A549 (cell line): ENCODE results near the gene GGACT. TPM values are rescaled to one million over a fixed set of nuclear protein-coding genes. Genes with fewer than 3 reads are reported as not detected.
A peak's percentile ranks its signal among the peaks of the same experiment; 100 is the strongest.

Experiments used
- ATAC-seq, 2 experiments: fragments of 200-7000 bp in 1 of 2; fragments of >200 bp in 1 of 2; cut with Nextera tagmentation in 1 of 2; cut with Tn5 transposase in 1 of 2; 3 replicates each; pipeline versions ENCODE4 v1.8.0 to v1.9.1; 2018 to 2020; ENCODE audit warnings: mild to moderate bottlenecking in 1 of 2, moderate library complexity in 1 of 2
- CTCF ChIA-PET: fragments of 300-600 bp; sonication (Branson Sonifier 250); formaldehyde crosslinking; extraction: SDS; loops from one replicate; lab custom pipeline; 2021; ENCODE audit warnings: antibody characterized with exemption, inconsistent platforms; lab: Yijun Ruan, JAX
- POLR2A ChIA-PET: fragments of 350-600 bp; formaldehyde crosslinking; extraction: SDS; loops from one replicate; lab custom pipeline; 2021; ENCODE audit warnings: antibody characterized with exemption, inconsistent platforms; lab: Yijun Ruan, JAX
- DNase-seq, 2 experiments: peaks; one replicate each; pipeline versions ENCODE4 v3.0.0 to v3.0.0-alpha.2; 2011 to 2016; ENCODE audit warnings: low read depth in 1 of 2, low spot score in 1 of 2
- FAIRE-seq: peaks from 2 replicates; lab custom pipeline; 2011; peaks lifted over from hg19 to GRCh38; lab: Jason Lieb, UNC
- H3K27ac ChIP-seq, 2 experiments: fragments of >200 bp; sonication (Bioruptor Twin); formaldehyde crosslinking; 3 replicates each; pipeline ENCODE4 v1.5.1; 2016 to 2017
- H3K4me1 ChIP-seq: fragments of >200 bp; sonication (Bioruptor Twin); formaldehyde crosslinking; 3 replicates; pipeline ENCODE4 v1.6.1; 2016
- H3K4me2 ChIP-seq: fragments of >200 bp; sonication (Bioruptor Twin); formaldehyde crosslinking; 3 replicates; pipeline ENCODE4 v1.6.1; 2016
- H3K4me3 ChIP-seq: fragments of >200 bp; sonication (Bioruptor Twin); formaldehyde crosslinking; 3 replicates; pipeline ENCODE4 v1.5.1; 2016
- H3K9me3 ChIP-seq: fragments of >200 bp; sonication (Bioruptor Twin); formaldehyde crosslinking; 3 replicates; pipeline ENCODE4 v1.6.1; 2016
- CBX8 ChIP-seq: fragments of 200-600 bp; sonication (generic); IDR thresholded peaks from 2 replicates; pipeline ENCODE4 v1.6.1; 2016
- CHD2 ChIP-seq: fragments of 150-350 bp; IDR thresholded peaks from 2 replicates; pipeline ENCODE4 v1.6.1; 2014; ENCODE audit warnings: low read length; ENCODE audit not compliant: partially characterized antibody
- EP300 ChIP-seq, 2 experiments: fragments of >200 bp; sonication (Bioruptor Twin); formaldehyde crosslinking; IDR thresholded peaks; 2 replicates in 1 of 2; 3 replicates in 1 of 2; pipeline ENCODE4 v1.6.1; 2016 to 2017
- FOSL2 ChIP-seq, 2 experiments: fragments of 450-650 bp in 1 of 2; fragments of >200 bp in 1 of 2; sonication (Bioruptor Twin) in 1 of 2; formaldehyde crosslinking; IDR thresholded peaks; 2 replicates each; pipeline versions ENCODE4 v1.5.0 to v1.6.1; 2016 to 2020; ENCODE audit warnings: mild to moderate bottlenecking in 1 of 2, moderate library complexity in 1 of 2
- FOXS1 ChIP-seq: fragments of 250-450 bp; sonication (Bioruptor Pico); IDR thresholded peaks from 2 replicates; pipeline ENCODE4 v1.5.0; 2020; ENCODE audit warnings: mild to moderate bottlenecking, moderate library complexity
- HOXB5 ChIP-seq: fragments of 250-450 bp; sonication (Bioruptor Pico); IDR thresholded peaks from 2 replicates; pipeline ENCODE4 v1.5.0; 2020; ENCODE audit warnings: mild to moderate bottlenecking, moderate library complexity
- JUN ChIP-seq, 2 experiments: fragments of >200 bp; sonication (Bioruptor Twin); formaldehyde crosslinking; IDR thresholded peaks; 2 replicates in 1 of 2; 3 replicates in 1 of 2; pipeline ENCODE4 v1.6.1; 2016 to 2017
- KDM1A ChIP-seq: fragments of 200-600 bp; sonication (generic); IDR thresholded peaks from 2 replicates; pipeline ENCODE4 v1.6.1; 2016; ENCODE audit warnings: low read depth, mild to moderate bottlenecking
- KDM5A ChIP-seq: fragments of 200-600 bp; sonication (generic); IDR thresholded peaks from 2 replicates; pipeline ENCODE4 v1.6.1; 2016; ENCODE audit warnings: antibody characterized with exemption, mild to moderate bottlenecking
- MAFK ChIP-seq: fragments of 450-650 bp; IDR thresholded peaks from 2 replicates; pipeline ENCODE4 v1.6.1; 2014; ENCODE audit not compliant: partially characterized antibody
- NFE2L2 ChIP-seq: fragments of 150-350 bp; conservative IDR thresholded peaks from 2 replicates; pipeline ENCODE4 v1.6.1; 2014; ENCODE audit warnings: low read length
- POLR2AphosphoS2 ChIP-seq: conservative IDR thresholded peaks from 2 replicates; pipeline ENCODE4 v1.6.1; 2012; ENCODE audit warnings: low read length, improper control_type of control experiment, inconsistent platforms
- RFX5 ChIP-seq: fragments of 450-650 bp; IDR thresholded peaks from 2 replicates; pipeline ENCODE4 v1.7.1; 2014; ENCODE audit warnings: antibody characterized with exemption, mild to moderate bottlenecking, moderate library complexity
- SREBF2 ChIP-seq: fragments of 450-650 bp; IDR thresholded peaks from 2 replicates; pipeline ENCODE4 v1.6.1; 2014; ENCODE audit warnings: mild to moderate bottlenecking, moderate library complexity
- TFCP2L1 ChIP-seq: fragments of 250-450 bp; sonication (Bioruptor Pico); IDR thresholded peaks from 2 replicates; pipeline ENCODE4 v1.5.0; 2021; ENCODE audit warnings: mild to moderate bottlenecking
- WGBS: methylation state at CpG from one replicate; pipeline ENCODE4 v1.1.6; 2017; ENCODE audit errors: missing lambda C conversion rate; 5-methylcytosine and 5-hydroxymethylcytosine counted together
- polyA plus RNA-seq, 4 experiments: library from polyadenylated mRNA; depleted of rRNA in 3 of 4; stranded (reverse); fragments of >200 nt; fragmentation: RNase III in 1 of 4; extraction: RNeasy Plus Mini Kit Qiagen cat#74134 plus additional on column Dnase treatment in 1 of 4; gene quantifications; 2 replicates in 3 of 4; 3 replicates in 1 of 4; pipeline ENCODE4 v1.2.3, GENCODE V29; 2011 to 2017
- TF ChIP-seq, protein P1 (sequence below): IDR thresholded peaks from 2 replicates; pipeline ENCODE4 v1.6.1; 2012
- TF ChIP-seq, protein P2 (sequence below): fragments of 200-600 bp; sonication (generic); IDR thresholded peaks from 2 replicates; pipeline ENCODE4 v1.6.1; 2016; ENCODE audit warnings: antibody characterized with exemption, mild to moderate bottlenecking, moderate library complexity
- TF ChIP-seq, protein P3 (sequence below): fragments of 450-650 bp; IDR thresholded peaks from 2 replicates; pipeline ENCODE4 v1.6.1; 2014; ENCODE audit warnings: antibody characterized with exemption
- TF ChIP-seq, protein P4 (sequence below): IDR thresholded peaks from 2 replicates; pipeline ENCODE4 v1.6.1; 2012
- TF ChIP-seq, protein P5 (sequence below): fragments of 250-450 bp; sonication (Bioruptor Pico); IDR thresholded peaks from 2 replicates; pipeline ENCODE4 v1.5.0; 2021; ENCODE audit warnings: mild to moderate bottlenecking, moderate library complexity, borderline replicate concordance

The GGACT gene
- polyA plus RNA-seq, 2 of the 4 experiments (the other 2 are of a cell fraction), result 2.7 to 8.6 TPM

DNA sequence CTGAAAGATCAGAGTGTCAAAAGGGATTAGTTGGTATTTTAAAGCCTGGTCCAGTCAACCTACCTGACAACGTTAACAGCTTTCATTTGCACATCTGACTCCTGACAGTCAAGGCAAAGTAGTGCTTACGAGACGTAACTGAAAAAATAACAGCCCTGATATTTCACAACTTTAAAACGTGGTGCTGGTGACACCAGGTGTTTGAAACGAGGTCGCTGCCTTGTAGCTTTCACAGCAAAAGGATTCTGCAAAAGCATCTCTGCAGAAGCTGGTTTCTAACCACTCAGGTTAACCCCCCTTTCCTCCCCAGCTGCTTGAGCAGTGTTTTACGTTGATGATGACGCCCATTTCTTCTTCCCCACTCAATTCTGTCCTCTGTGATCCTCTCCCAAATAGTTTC, 23.3 kb downstream of the GGACT start:
- H3K4me3 ChIP-seq, result no peak overlapping the region
- no peaks in the 10 kb centered on the region for H3K9me3 ChIP-seq
- no peak for TF ChIP-seq EP300 (IDR thresholded peaks at IDR 0.05)
- TF ChIP-seq, all 56 proteins: peak for 0
- peaks cover 10% of the 10 kb centered on the region; the same call in 2 of the 3 replicates for H3K4me1 ChIP-seq
- no peak overlapping the region for H3K4me2 ChIP-seq
- ChIA-PET POLR2A (no interaction called here), CTCF (no interaction called here)
- DNase-seq (no peak), FAIRE-seq (no peak), ATAC-seq (no peak)
- WGBS, result 67% methylated on average over 8 of the region's 8 CpGs
- H3K27ac ChIP-seq, result no peak overlapping the region

DNA sequence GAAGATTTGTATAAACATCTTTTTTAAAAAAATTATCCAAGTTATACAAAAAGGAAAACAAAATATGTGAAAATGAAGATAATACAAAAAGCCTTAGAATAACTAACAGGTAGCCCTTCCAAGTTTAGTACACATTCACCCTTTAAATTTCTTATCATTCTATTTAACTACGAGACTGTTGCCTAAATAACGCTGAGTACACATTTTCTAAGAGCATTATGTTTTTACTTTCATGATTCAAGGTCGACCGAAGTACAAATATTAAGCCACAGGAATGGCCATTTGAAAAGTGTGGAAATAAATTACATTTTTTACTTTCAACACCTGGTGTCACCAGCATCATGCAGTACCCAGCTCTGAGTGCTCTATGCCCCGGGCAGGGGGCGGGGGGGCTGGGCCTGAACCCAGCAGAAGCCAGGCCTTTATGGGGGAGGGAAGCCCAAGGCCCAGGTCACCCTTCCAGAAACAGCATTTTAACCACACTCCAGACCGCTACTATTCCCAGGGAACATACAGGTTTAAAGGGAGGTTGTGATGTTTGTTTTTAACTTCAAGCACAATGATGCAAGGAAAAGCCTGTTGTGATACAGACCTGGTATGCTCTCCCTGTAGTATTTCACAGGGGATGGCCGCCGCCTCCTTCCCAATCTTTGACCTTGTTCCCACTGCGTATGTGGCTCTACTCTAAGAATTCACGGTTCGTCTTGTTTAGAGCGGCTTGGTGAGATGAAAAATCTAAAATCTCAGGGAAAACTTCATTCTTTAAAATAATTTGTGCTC, 24.0 kb downstream of the GGACT start:
- POLR2A ChIA-PET, result no interaction called here
- no peak for FAIRE-seq
- WGBS, result 84% methylated on average over 11 of the region's 13 CpGs

DNA sequence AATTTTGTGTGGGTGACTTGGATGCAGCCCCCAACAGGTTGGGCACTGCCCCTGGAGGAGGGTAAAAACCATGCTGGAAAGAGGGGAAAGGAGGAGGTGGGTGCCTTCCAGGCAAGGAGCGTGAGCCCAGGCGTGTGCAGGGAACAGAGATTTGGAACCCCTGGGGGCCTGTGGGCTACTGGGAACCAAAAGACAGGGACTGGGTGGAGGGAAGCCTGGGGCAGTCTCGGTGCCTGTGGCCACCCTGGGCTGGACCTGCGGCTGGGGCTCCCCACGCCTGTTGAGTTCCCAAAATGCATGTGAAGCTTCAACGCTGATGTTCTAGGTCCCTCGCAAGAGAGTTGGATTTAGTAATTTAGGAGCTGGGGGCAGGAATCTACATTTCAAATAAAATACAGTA, 24.8 kb downstream of the GGACT start:
- POLR2A ChIA-PET, result no interaction called here
- FAIRE-seq, result no peak
- no peak for DNase-seq
- no peak overlapping the region for H3K4me2 ChIP-seq
- TF ChIP-seq, protein P1, sequence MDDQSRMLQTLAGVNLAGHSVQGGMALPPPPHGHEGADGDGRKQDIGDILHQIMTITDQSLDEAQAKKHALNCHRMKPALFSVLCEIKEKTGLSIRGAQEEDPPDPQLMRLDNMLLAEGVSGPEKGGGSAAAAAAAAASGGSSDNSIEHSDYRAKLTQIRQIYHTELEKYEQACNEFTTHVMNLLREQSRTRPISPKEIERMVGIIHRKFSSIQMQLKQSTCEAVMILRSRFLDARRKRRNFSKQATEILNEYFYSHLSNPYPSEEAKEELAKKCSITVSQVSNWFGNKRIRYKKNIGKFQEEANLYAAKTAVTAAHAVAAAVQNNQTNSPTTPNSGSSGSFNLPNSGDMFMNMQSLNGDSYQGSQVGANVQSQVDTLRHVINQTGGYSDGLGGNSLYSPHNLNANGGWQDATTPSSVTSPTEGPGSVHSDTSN, result no peak
- TF ChIP-seq KDM5A, result no peak
- no peak for TF ChIP-seq TFCP2L1 (CRISPR knock-in tag)
- no peak for TF ChIP-seq JUN (IDR thresholded peaks at IDR 0.05)
- H3K4me1 ChIP-seq, result peaks cover 10% of the 10 kb centered on the region; the same call in 2 of the 3 replicates
- 91% methylated on average over 7 of the region's 7 CpGs for WGBS
- CTCF ChIA-PET, result interaction anchor here (1.1 kb wide), 1 partner anchor 9 kb away, joined by 4 read pairs; no protein-coding TSS in a partner anchor
- H3K4me3 ChIP-seq, result no peak overlapping the region
- no peaks in the 10 kb centered on the region for H3K9me3 ChIP-seq
- ATAC-seq, result no peak
- no peak overlapping the region for H3K27ac ChIP-seq

More for the DNA sequence above, 24.0 kb downstream of the GGACT start:
- H3K4me1 ChIP-seq, result peaks cover 10% of the 10 kb centered on the region; the same call in 2 of the 3 replicates
- CTCF ChIA-PET, result interaction anchor here (1.1 kb wide), 1 partner anchor 8 kb away, joined by 4 read pairs; no protein-coding TSS in a partner anchor
- no peaks in the 10 kb centered on the region for H3K9me3 ChIP-seq
- H3K4me2 ChIP-seq, result no peak overlapping the region
- no peak overlapping the region for H3K4me3 ChIP-seq
- no peak overlapping the region for H3K27ac ChIP-seq
- ATAC-seq, result no peak
- no peak for TF ChIP-seq CHD2
- no peak for TF ChIP-seq POLR2AphosphoS2
- TF ChIP-seq NFE2L2, result no peak
- TF ChIP-seq, protein P2, sequence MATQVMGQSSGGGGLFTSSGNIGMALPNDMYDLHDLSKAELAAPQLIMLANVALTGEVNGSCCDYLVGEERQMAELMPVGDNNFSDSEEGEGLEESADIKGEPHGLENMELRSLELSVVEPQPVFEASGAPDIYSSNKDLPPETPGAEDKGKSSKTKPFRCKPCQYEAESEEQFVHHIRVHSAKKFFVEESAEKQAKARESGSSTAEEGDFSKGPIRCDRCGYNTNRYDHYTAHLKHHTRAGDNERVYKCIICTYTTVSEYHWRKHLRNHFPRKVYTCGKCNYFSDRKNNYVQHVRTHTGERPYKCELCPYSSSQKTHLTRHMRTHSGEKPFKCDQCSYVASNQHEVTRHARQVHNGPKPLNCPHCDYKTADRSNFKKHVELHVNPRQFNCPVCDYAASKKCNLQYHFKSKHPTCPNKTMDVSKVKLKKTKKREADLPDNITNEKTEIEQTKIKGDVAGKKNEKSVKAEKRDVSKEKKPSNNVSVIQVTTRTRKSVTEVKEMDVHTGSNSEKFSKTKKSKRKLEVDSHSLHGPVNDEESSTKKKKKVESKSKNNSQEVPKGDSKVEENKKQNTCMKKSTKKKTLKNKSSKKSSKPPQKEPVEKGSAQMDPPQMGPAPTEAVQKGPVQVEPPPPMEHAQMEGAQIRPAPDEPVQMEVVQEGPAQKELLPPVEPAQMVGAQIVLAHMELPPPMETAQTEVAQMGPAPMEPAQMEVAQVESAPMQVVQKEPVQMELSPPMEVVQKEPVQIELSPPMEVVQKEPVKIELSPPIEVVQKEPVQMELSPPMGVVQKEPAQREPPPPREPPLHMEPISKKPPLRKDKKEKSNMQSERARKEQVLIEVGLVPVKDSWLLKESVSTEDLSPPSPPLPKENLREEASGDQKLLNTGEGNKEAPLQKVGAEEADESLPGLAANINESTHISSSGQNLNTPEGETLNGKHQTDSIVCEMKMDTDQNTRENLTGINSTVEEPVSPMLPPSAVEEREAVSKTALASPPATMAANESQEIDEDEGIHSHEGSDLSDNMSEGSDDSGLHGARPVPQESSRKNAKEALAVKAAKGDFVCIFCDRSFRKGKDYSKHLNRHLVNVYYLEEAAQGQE, result no peak
- no peak for TF ChIP-seq FOSL2 (IDR thresholded peaks at IDR 0.05)
- no peak for TF ChIP-seq FOSL2 (CRISPR knock-in tag; IDR thresholded peaks at IDR 0.05)
- peak; percentile 47 for TF ChIP-seq MAFK
- no peak for DNase-seq

DNA sequence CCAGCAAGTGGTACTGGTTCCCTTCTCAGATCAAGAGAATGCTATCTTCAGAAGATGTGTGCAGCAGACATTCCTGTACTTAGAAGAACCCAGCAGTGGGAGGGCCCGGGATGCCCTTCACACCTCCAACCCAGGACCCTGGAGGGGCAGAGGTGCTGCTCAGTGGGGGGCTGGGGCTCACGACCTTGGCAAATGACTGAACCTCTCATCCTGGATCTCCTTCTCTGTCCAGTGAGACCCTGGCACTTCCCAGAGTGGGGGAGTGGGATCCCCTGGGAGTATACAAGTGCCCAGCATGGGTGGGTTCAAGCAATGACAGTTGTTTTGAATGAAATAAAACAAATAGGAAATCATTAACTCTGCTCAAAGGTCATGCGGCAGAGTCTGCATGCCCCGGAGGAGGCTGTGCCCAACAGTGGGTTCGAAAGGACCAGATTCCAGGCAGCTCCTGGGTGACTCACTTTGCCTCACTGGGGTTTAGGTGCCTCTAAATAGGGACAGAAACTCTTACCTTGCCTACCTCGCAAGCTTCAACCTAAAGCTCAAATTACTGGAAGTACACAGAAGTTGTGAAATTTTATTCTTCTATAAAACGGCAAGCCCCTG, 26.9 kb downstream of the GGACT start:
- POLR2A ChIA-PET, result no interaction called here
- Histone ChIP-seq H3K4me2 (peak overlapping the region; percentile 33; the same call in 1 of the 3 replicates), H3K9me3 (no peaks in the 10 kb centered on the region), H3K4me3 (no peak overlapping the region)
- FAIRE-seq, result no peak
- DNase-seq, result no peak
- TF ChIP-seq FOXS1 (no peak), SREBF2 (no peak), KDM1A (no peak), FOSL2 (IDR thresholded peaks at IDR 0.05) (no peak), FOSL2 (CRISPR knock-in tag; IDR thresholded peaks at IDR 0.05) (no peak), EP300 (IDR thresholded peaks at IDR 0.05) (no peak), RFX5 (no peak), CBX8 (no peak), HOXB5 (CRISPR knock-in tag) (no peak)
- TF ChIP-seq, protein P3, sequence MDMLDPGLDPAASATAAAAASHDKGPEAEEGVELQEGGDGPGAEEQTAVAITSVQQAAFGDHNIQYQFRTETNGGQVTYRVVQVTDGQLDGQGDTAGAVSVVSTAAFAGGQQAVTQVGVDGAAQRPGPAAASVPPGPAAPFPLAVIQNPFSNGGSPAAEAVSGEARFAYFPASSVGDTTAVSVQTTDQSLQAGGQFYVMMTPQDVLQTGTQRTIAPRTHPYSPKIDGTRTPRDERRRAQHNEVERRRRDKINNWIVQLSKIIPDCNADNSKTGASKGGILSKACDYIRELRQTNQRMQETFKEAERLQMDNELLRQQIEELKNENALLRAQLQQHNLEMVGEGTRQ, result no peak
- TF ChIP-seq, protein P4, sequence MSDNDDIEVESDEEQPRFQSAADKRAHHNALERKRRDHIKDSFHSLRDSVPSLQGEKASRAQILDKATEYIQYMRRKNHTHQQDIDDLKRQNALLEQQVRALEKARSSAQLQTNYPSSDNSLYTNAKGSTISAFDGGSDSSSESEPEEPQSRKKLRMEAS, result no peak
- TF ChIP-seq, protein P5, sequence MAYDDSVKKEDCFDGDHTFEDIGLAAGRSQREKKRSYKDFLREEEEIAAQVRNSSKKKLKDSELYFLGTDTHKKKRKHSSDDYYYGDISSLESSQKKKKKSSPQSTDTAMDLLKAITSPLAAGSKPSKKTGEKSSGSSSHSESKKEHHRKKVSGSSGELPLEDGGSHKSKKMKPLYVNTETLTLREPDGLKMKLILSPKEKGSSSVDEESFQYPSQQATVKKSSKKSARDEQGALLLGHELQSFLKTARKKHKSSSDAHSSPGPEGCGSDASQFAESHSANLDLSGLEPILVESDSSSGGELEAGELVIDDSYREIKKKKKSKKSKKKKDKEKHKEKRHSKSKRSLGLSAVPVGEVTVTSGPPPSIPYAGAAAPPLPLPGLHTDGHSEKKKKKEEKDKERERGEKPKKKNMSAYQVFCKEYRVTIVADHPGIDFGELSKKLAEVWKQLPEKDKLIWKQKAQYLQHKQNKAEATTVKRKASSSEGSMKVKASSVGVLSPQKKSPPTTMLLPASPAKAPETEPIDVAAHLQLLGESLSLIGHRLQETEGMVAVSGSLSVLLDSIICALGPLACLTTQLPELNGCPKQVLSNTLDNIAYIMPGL (CRISPR knock-in tag), result no peak
- TF ChIP-seq, all 56 proteins: peak for 0
- Histone ChIP-seq H3K4me1 (peaks cover 10% of the 10 kb centered on the region; the same call in 2 of the 3 replicates), H3K27ac (no peak overlapping the region; a peak in 1 of 6 replicates)
- CTCF ChIA-PET, result interaction anchor here (0.7 to 1.5 kb wide), 2 partner anchors 11 to 645 kb away, joined by 3 to 9 read pairs; no protein-coding TSS in a partner anchor
- ATAC-seq, result no peak
- 22% methylated on average over 5 of the region's 7 CpGs for WGBS
